Diencephalon (tissue), 1 donor: ENCODE measurements around the gene NEK7. TPM values are rescaled to one million over a fixed set of nuclear protein-coding genes. Genes with fewer than 3 reads are reported as not detected.

ENCODE experiments used
- total RNA-seq: library from RNA; depleted of rRNA; stranded (reverse); fragments of >200 nt; gene quantifications from one replicate; pipeline ENCODE4 v1.2.3, GENCODE V29; 2014

Gene NEK7
- total RNA-seq: 62.5 TPM

DNA sequence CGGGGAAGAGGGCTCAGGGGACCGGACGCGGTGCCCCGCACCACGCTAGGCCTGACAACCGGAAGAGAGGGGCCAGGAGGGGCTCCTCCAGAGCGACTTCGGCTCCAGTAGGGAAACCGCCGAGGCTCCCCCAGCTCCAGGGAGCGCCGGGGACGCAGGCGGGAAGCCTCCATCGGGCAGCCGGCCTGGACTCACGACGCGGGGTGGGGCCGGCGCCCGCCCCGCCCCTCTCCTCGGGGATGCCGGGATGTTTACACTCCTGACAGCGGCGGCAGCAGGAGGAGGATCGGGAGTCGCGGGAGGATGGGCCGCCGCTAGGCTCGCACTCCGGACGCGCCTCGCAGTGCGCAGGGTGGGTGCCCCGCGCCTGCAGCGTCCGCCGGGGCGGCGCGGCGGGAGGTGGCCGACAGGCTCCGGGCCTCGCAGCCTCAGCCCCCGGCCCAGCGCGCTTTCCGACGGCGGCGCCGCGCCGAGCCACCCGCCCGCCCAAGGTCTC, at the start of gene NEK7:
Gene NEK7 (plus strand): TSS at position 254 of the 496 bp plus-strand sequence. CDS start 75,583 bp downstream, outside the sequence.

Other genes with a start within 250 kb of the NEK7 start
- gene LHX9, start 239.6 kb upstream of the NEK7 start, total RNA-seq: 73.4 TPM